Stomach smooth muscle (tissue), 2 donors: ENCODE measurements around the gene NEAT1.

Source experiments
- H3K27ac ChIP-seq: one replicate; pipeline ENCODE4 v1.7.0; 2013; ENCODE audit warnings: mild to moderate bottlenecking, low read length, inconsistent platforms
- H3K27me3 ChIP-seq, 2 donors: one replicate each; pipeline ENCODE4 v1.7.0; 2013; ENCODE audit warnings: low read length in 2 of 2; ENCODE audit not compliant: insufficient read depth in 2 of 2, control insufficient read depth in 1 of 2
- H3K36me3 ChIP-seq, 2 donors: one replicate each; pipeline ENCODE4 v1.7.0; 2013; ENCODE audit warnings: low read length in 2 of 2; ENCODE audit not compliant: control insufficient read depth in 2 of 2, insufficient read depth in 2 of 2
- H3K4me1 ChIP-seq: one replicate; pipeline ENCODE4 v1.7.0; 2013; ENCODE audit warnings: low read length; ENCODE audit not compliant: control insufficient read depth, insufficient read depth
- H3K4me3 ChIP-seq, 2 donors: one replicate each; pipeline ENCODE4 v1.7.0; 2013; ENCODE audit warnings: low read length in 2 of 2
- H3K9ac ChIP-seq, 2 donors: one replicate each; pipeline ENCODE4 v1.7.0; 2013; ENCODE audit warnings: low read length in 2 of 2, mild to moderate bottlenecking in 1 of 2
- H3K9me3 ChIP-seq, 2 donors: one replicate each; pipeline ENCODE4 v1.7.0; 2013; ENCODE audit warnings: low read length in 2 of 2; ENCODE audit not compliant: control insufficient read depth in 2 of 2
- donor health status: healthy.
- donor health status: Pancreatic carcinoma.

Gene NEAT1

DNA sequence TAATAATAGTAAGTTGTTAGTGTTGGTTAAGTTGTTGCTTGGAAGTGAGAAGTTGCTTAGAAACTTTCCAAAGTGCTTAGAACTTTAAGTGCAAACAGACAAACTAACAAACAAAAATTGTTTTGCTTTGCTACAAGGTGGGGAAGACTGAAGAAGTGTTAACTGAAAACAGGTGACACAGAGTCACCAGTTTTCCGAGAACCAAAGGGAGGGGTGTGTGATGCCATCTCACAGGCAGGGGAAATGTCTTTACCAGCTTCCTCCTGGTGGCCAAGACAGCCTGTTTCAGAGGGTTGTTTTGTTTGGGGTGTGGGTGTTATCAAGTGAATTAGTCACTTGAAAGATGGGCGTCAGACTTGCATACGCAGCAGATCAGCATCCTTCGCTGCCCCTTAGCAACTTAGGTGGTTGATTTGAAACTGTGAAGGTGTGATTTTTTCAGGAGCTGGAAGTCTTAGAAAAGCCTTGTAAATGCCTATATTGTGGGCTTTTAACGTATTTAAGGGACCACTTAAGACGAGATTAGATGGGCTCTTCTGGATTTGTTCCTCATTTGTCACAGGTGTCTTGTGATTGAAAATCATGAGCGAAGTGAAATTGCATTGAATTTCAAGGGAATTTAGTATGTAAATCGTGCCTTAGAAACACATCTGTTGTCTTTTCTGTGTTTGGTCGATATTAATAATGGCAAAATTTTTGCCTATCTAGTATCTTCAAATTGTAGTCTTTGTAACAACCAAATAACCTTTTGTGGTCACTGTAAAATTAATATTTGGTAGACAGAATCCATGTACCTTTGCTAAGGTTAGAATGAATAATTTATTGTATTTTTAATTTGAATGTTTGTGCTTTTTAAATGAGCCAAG, 2.7 kb downstream of the NEAT1 start:
- Histone ChIP-seq H3K9me3 (no peaks in the 10 kb centered on the region), H3K9ac (peak overlapping the region; percentile 98 to 100), H3K4me1 (peaks cover 47% of the 10 kb centered on the region), H3K27me3 (no peaks in the 10 kb centered on the region), H3K27ac (peak overlapping the region; percentile 100), H3K4me3 (peak overlapping the region; percentile 89 to 99), H3K36me3 (peaks cover 10 to 25% of the 10 kb centered on the region in 2 donors)

DNA sequence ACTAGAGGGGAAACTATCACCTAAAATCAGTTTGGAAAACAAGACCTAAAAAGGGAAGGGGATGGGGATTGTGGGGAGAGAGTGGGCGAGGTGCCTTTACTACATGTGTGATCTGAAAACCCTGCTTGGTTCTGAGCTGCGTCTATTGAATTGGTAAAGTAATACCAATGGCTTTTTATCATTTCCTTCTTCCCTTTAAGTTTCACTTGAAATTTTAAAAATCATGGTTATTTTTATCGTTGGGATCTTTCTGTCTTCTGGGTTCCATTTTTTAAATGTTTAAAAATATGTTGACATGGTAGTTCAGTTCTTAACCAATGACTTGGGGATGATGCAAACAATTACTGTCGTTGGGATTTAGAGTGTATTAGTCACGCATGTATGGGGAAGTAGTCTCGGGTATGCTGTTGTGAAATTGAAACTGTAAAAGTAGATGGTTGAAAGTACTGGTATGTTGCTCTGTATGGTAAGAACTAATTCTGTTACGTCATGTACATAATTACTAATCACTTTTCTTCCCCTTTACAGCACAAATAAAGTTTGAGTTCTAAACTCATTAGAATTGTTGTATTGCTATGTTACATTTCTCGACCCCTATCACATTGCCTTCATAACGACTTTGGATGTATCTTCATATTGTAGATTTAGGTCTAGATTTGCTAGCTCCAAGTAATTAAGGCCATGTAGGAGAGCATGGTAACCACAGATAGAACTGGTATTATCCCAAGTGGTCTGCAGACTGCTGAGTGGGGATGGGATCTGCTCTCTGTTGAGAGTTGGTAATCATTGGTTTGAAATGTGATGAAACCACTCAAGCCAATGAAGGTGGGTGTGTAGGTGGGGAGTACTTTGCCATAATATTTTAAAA, 3.6 kb downstream of the NEAT1 start:
- Histone ChIP-seq H3K36me3 (peaks cover 10 to 25% of the 10 kb centered on the region in 2 donors), H3K4me3 (peak overlapping the region; percentile 89 to 99), H3K27ac (peak overlapping the region; percentile 100), H3K4me1 (peaks cover 44% of the 10 kb centered on the region), H3K9me3 (no peaks in the 10 kb centered on the region), H3K9ac (peak overlapping the region; percentile 98 to 100), H3K27me3 (no peaks in the 10 kb centered on the region)

DNA sequence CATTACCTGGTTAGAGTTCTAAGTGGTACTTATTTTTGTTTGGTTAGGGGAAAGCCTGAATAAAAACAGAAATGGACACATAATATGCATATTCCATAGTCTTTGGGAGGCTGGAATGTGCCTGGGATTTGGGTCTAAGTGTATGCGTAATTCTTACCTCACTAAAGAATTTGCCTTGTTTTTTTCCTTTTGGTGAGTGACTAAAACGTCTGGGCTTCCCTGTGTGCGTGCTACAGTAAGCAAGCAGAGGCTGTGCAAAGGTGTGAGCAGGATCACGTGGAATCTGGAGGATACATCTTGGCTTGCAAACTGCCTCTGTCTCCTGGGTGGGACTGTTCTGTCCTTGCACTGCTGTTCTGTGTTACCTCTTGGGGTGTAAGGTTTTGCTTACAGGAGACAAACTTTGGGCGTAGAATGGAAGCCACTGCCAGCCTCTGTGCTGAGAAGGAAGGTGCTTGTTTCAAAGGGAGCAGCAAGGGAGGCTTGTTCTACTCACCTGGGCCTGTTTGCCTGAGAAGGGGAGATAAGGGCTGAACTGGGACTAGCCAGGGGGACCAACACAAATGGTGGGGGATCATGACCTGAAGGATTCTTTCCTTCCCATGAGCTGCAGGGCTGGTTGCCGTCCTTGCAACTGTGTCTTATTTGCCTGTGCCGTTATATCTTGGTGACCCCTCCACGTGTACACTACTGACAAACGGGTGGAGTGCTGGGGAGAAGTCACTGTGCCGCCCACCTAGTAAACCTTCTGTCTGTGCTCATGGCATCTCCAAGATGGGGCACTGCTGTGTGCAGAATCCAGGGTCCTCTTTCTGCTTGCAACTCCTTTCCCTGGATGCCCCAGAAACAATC, 4.5 kb downstream of the NEAT1 start:
- Histone ChIP-seq H3K4me1 (peaks cover 43% of the 10 kb centered on the region), H3K27ac (peak overlapping the region; percentile 100), H3K9ac (peak overlapping the region; percentile 98 to 100), H3K36me3 (peaks cover 10 to 25% of the 10 kb centered on the region in 2 donors), H3K27me3 (no peaks in the 10 kb centered on the region), H3K4me3 (peak overlapping the region; percentile 89 to 99), H3K9me3 (no peaks in the 10 kb centered on the region)

DNA sequence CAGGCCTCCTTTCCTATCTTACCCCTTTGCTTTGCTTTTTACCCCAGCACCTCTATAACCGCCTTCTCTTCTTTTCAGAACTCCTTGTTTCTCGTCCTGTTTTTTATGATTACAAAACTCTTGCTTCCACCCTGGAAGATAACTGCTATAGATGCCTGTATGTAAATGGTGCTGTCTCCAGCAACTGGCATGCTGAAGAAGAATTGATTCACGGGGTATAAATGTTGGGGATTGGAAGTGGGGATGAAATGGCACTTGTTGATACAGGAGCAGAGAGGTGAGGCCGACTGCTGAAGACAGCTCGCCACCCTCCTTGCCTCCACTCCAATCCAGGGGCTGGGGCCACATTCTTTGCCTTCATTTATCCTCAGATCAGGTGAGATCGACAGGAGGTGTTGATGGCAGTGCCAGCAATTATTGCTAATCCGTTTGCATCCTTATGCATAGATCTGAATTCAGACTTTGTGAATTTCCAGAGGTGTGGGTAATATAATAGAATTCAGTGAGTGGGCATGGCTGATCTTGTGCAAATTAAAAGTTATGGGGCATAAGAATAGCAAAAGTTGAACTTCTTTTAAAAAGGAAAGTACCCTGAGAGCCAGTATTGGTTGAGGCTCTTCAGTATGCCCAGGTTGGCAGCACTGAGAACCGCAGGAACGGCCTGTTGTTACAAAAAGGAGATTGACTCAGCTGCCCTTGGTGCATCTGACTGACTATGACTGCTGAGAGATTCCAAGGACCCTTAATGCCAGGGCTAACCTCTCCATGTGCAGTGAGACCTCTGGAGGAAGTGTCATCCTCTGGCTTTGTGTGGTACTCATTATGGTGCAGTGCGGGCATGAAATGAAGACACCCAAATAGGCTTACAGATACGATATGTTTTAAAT, 5.3 kb downstream of the NEAT1 start:
- H3K4me3 ChIP-seq: peak overlapping the region; percentile 89 to 99
- no peaks in the 10 kb centered on the region for H3K27me3 ChIP-seq
- peak overlapping the region; percentile 100 for H3K27ac ChIP-seq
- peaks cover 44% of the 10 kb centered on the region for H3K4me1 ChIP-seq
- peak overlapping the region; percentile 98 to 100 for H3K9ac ChIP-seq
- peaks cover 10 to 25% of the 10 kb centered on the region in 2 donors for H3K36me3 ChIP-seq
- no peaks in the 10 kb centered on the region for H3K9me3 ChIP-seq

- H3K4me3 ChIP-seq: peak overlapping the region; percentile 89 to 99
- H3K27ac ChIP-seq: peak overlapping the region; percentile 100
- H3K4me1 ChIP-seq: peaks cover 44% of the 10 kb centered on the region
- H3K9me3 ChIP-seq: no peaks in the 10 kb centered on the region
- H3K36me3 ChIP-seq: peaks cover 10 to 25% of the 10 kb centered on the region in 2 donors
- peak overlapping the region in 1 of 2 donors; percentile 98 for H3K9ac ChIP-seq
- no peaks in the 10 kb centered on the region for H3K27me3 ChIP-seq
Measured at GRCh38 chr11:65428578-65429067, 6.0 kb downstream of the NEAT1 start.

DNA sequence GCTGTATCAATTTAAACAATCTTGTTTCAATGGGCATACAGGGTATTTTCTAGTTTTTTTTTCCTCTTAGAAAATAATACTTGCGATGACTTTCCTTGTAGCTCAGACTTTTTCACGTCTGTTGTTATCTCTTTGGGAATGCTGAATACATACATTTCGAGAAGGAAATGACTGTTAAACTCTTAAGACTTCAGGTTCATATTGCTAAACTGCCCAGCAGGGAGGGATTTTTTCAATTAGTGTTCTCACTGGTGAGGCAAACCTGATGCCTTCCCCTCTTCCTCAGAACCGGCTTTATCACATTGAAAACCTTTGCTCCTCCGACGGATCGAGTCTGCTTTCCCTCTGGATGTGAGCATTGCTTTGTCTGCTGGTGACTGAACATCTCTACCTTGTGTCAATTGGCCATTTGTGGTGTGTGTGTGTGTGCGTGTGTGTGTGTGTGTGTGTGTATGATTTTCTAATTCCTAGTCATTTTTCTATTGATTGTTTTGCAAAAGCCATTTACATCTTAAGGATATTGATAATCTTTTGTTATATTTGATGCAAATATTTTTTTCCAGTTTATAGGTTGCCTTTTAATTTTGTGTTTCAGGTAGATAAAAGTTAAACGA, 6.6 kb downstream of the NEAT1 start:
- Histone ChIP-seq H3K27me3 (no peaks in the 10 kb centered on the region), H3K4me1 (peaks cover 49% of the 10 kb centered on the region), H3K4me3 (peak overlapping the region; percentile 31 to 64), H3K36me3 (peaks cover 12 to 25% of the 10 kb centered on the region in 2 donors), H3K9ac (peak overlapping the region; percentile 58 to 98), H3K9me3 (no peaks in the 10 kb centered on the region), H3K27ac (no peak overlapping the region)

GRCh38 chr11:65429724-65430405, 7.3 kb downstream of the NEAT1 start:
- Histone ChIP-seq H3K27ac (peak overlapping the region; percentile 72), H3K4me3 (peak overlapping the region; percentile 54 to 64), H3K4me1 (peaks cover 54% of the 10 kb centered on the region), H3K9me3 (no peaks in the 10 kb centered on the region), H3K36me3 (peaks cover 17 to 26% of the 10 kb centered on the region in 2 donors), H3K9ac (peak overlapping the region; percentile 66 to 98), H3K27me3 (no peaks in the 10 kb centered on the region)

GRCh38 chr11:65430406-65431217, 8.0 kb downstream of the NEAT1 start:
- H3K4me3 ChIP-seq: peak overlapping the region; percentile 54 to 64
- H3K9me3 ChIP-seq: no peaks in the 10 kb centered on the region
- H3K27ac ChIP-seq: peak overlapping the region; percentile 72
- H3K36me3 ChIP-seq: peaks cover 23 to 28% of the 10 kb centered on the region in 2 donors
- peak overlapping the region in 1 of 2 donors; percentile 98 for H3K9ac ChIP-seq
- no peaks in the 10 kb centered on the region for H3K27me3 ChIP-seq
- peaks cover 62% of the 10 kb centered on the region for H3K4me1 ChIP-seq
